Brain pericyte (primary cell): ENCODE data around the gene CASS4.
A peak's percentile ranks its signal among the peaks of the same experiment; 100 is the strongest.
"Not testable (repeated sequence)": the region's sequence is repeated elsewhere in the genome, so short reads cannot be mapped to it uniquely, and the experiment has no call there.

ENCODE experiments used
- DNase-seq: peaks from one replicate; pipeline ENCODE4 v3.0.0-alpha.2; 2012; ENCODE audit warnings: low read depth, low spot score

The CASS4 gene

GRCh38 chr20:56411759-56412472 is at the start of gene CASS4:
Gene CASS4, plus strand, starts transcription at chr20:56412260. Its CDS starts 199 bp downstream, at chr20:56412459.
- peak; percentile 44 for DNase-seq

GRCh38 chr20:56362833-56363413 is 49.1 kb upstream of the CASS4 start:
- no peak for DNase-seq

GRCh38 chr20:56363491-56363890 is 48.6 kb upstream of the CASS4 start:
- no peak for DNase-seq

GRCh38 chr20:56368351-56369134 is 43.5 kb upstream of the CASS4 start:
- no peak for DNase-seq

GRCh38 chr20:56369179-56369578 is 42.9 kb upstream of the CASS4 start:
- DNase-seq: no peak

- DNase-seq: no peak
These were observed 40.1 kb upstream of the CASS4 start for GRCh38 chr20:56371977-56372376.

- DNase-seq: no peak
These were observed 39.2 kb upstream of the CASS4 start for GRCh38 chr20:56372850-56373249.

GRCh38 chr20:56373942-56374341 is 38.1 kb upstream of the CASS4 start:
- DNase-seq: peak; percentile 34

GRCh38 chr20:56376331-56376730 is 35.7 kb upstream of the CASS4 start:
- no peak for DNase-seq

- DNase-seq: no peak
These were observed 33.7 kb upstream of the CASS4 start for GRCh38 chr20:56378386-56378785.

- DNase-seq: no peak
These were observed 31.7 kb upstream of the CASS4 start for GRCh38 chr20:56380375-56380774.

GRCh38 chr20:56381501-56381900 is 30.6 kb upstream of the CASS4 start:
- no peak for DNase-seq

- DNase-seq: no peak
These were observed 29.4 kb upstream of the CASS4 start for GRCh38 chr20:56382696-56383095.

GRCh38 chr20:56383334-56383733 is 28.7 kb upstream of the CASS4 start:
- DNase-seq: no peak

GRCh38 chr20:56385130-56385529 is 26.9 kb upstream of the CASS4 start:
- DNase-seq: no peak

- DNase-seq: no peak
These were observed 25.8 kb upstream of the CASS4 start for GRCh38 chr20:56386219-56386618.

- no peak for DNase-seq
These were observed 23.2 kb upstream of the CASS4 start for GRCh38 chr20:56388882-56389281.

- no peak for DNase-seq
These were observed 22.3 kb upstream of the CASS4 start for GRCh38 chr20:56389807-56390206.

- DNase-seq: not testable (repeated sequence)
These were observed 21.7 kb upstream of the CASS4 start for GRCh38 chr20:56390396-56390795.

- no peak for DNase-seq
These were observed 21.0 kb upstream of the CASS4 start for GRCh38 chr20:56391037-56391436.

GRCh38 chr20:56391596-56392131 is 20.4 kb upstream of the CASS4 start:
- no peak for DNase-seq

- DNase-seq: peak; percentile 99
These were observed 19.8 kb upstream of the CASS4 start, which contains the start of the genes AURKA and CSTF1 for GRCh38 chr20:56392132-56392880. Gene AURKA, minus strand, starts transcription at chr20:56392215. Its CDS starts 4,018 bp downstream, at chr20:56388197. Gene CSTF1, plus strand, starts transcription at chr20:56392645. Its CDS starts 2,908 bp downstream, at chr20:56395553.
